ENCODE measurements around the gene RPL13. TPM values are rescaled to one million over a fixed set of nuclear protein-coding genes. Genes with fewer than 3 reads are reported as not detected.
A peak's percentile ranks its signal among the peaks of the same experiment; 100 is the strongest.

RPL13 gene
- total RNA-seq, 2 experiments from 2014 or later: 3,430 to 3,468 TPM

DNA sequence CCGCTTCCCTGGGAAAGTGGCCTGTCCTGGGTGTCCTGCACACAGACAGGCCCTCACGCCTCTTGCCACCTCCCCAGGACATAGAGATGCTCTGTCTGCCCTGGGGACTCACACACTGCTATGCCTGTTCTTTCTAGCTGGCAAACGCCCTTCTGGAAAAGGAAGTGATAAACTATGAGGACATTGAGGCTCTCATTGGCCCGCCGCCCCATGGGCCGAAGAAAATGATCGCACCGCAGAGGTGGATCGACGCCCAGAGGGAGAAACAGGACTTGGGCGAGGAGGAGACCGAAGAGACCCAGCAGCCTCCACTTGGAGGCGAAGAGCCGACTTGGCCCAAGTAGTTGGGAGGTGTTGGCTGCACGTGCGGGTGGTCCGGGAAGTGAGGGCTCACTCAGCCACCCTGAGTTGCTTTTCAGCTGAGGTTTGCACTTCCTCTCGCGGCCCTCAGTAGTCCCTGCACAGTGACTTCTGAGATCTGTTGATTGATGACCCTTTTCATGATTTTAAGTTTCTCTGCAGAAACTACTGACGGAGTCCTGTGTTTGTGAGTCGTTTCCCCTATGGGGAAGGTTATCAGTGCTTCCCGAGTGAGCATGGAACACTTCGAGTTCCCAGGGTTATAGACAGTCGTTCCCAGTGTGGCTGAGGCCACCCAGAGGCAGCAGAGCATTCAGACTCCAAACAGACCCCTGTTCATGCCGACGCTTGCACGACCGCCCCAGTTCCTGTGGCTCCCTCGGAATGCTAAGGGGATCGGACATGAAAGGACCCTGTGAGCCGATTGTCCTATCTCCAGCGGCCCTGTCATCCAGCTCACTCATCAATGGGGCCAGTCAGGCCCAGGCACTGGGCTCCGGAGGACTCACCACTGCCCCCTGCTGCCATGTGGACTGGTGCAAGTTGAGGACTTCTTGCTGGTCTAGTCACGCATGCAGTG, 3.5 kb upstream of the RPL13 start:
- Mint-ChIP-seq H3K27me3 (no peaks in the 10 kb centered on the region), H3K4me3 (peak overlapping the region; percentile 37), H3K36me3 (peaks cover 24% of the 10 kb centered on the region), H3K27ac (no peak overlapping the region), H3K9me3 (no peaks in the 10 kb centered on the region), H3K4me1 (ENCODE audit: low read depth) (peaks cover 15% of the 10 kb centered on the region)
- CTCF ChIA-PET: interaction anchor here (0.6 to 2.2 kb wide), 17 partner anchors 8 to 317 kb away, joined by 3 to 19 read pairs (median 4); partner anchors contain the start of gene SPG7
- POLR2A ChIA-PET: interaction anchor here (0.8 kb wide), 1 partner anchor 49 kb away, joined by 3 read pairs; the partner anchor contains the start of gene SPG7
- DNase-seq: peak; percentile 91
- intact Hi-C loops (cut with micrococcal nuclease): loop anchor here (5.0 kb wide), 2 partner anchors 70 to 225 kb away; no protein-coding TSS in a partner anchor

GRCh38 chr16:89557690-89558490, 2.6 kb upstream of the RPL13 start:
- POLR2A ChIA-PET: interaction anchor here (0.8 to 1.4 kb wide), 2 partner anchors 50 to 100 kb away, joined by 3 read pairs; partner anchors contain the start of genes CHMP1A, SPATA33 and SPG7
- H3K4me3 Mint-ChIP-seq: peak overlapping the region; percentile 37

DNA sequence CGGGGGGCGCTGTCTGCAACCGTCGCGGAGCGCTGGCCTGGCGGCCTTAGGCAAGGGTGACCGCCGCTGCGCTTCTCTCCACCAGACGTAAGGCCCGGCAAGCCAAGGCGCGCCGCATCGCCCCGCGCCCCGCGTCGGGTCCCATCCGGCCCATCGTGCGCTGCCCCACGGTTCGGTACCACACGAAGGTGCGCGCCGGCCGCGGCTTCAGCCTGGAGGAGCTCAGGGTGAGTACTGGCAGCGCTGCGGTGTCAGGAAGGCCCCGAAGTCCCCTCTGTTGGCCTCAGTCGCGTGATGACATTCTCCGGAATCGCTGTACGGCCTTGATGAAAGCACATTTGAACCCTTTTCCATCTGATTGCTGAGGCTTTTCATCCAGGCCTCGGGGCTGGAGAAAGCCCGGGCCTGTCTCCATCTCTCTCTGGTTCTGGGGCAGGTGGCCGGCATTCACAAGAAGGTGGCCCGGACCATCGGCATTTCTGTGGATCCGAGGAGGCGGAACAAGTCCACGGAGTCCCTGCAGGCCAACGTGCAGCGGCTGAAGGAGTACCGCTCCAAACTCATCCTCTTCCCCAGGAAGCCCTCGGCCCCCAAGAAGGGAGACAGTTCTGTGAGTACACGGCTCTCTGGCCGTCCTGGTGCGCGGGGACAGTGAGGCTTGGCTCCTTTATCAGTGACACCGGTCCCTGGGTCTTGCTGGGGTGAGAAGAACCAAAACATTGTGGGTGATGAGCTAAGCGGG, 831 bp downstream of the RPL13 start:
- Mint-ChIP-seq H3K9me3 (no peaks in the 10 kb centered on the region), H3K4me3 (peak overlapping the region; percentile 93), H3K27me3 (no peaks in the 10 kb centered on the region), H3K27ac (peak overlapping the region; percentile 89), H3K4me1 (ENCODE audit: low read depth) (peaks cover 54% of the 10 kb centered on the region), H3K36me3 (peaks cover 42% of the 10 kb centered on the region)
- peak; percentile 25 for DNase-seq
- CTCF ChIA-PET: interaction anchor here (1.0 kb wide), 1 partner anchor 824 kb away, joined by 3 read pairs; no protein-coding TSS in a partner anchor
- POLR2A ChIA-PET: interaction anchor here (1.2 kb wide), 1 partner anchor 12 kb away, joined by 5 read pairs; no protein-coding TSS in a partner anchor
- intact Hi-C loops (cut with micrococcal nuclease): loop anchor here (2.0 to 5.0 kb wide), 4 partner anchors 54 to 321 kb away; partner anchors contain the start of genes CHMP1A, SPATA33 and SPG7

More at GRCh38 chr16:89557690-89558490, 2.6 kb upstream of the RPL13 start:
- Mint-ChIP-seq H3K27ac (no peak overlapping the region), H3K36me3 (peaks cover 27% of the 10 kb centered on the region), H3K9me3 (no peaks in the 10 kb centered on the region), H3K4me1 (ENCODE audit: low read depth) (peaks cover 24% of the 10 kb centered on the region), H3K27me3 (no peaks in the 10 kb centered on the region)
- intact Hi-C loops (cut with micrococcal nuclease): loop anchor here (5.0 kb wide), 2 partner anchors 71 to 226 kb away; no protein-coding TSS in a partner anchor
- DNase-seq: no peak
- CTCF ChIA-PET: interaction anchor here (0.6 to 2.2 kb wide), 11 partner anchors 8 to 242 kb away, joined by 3 to 19 read pairs (median 5); partner anchors contain the start of gene SPG7

DNA sequence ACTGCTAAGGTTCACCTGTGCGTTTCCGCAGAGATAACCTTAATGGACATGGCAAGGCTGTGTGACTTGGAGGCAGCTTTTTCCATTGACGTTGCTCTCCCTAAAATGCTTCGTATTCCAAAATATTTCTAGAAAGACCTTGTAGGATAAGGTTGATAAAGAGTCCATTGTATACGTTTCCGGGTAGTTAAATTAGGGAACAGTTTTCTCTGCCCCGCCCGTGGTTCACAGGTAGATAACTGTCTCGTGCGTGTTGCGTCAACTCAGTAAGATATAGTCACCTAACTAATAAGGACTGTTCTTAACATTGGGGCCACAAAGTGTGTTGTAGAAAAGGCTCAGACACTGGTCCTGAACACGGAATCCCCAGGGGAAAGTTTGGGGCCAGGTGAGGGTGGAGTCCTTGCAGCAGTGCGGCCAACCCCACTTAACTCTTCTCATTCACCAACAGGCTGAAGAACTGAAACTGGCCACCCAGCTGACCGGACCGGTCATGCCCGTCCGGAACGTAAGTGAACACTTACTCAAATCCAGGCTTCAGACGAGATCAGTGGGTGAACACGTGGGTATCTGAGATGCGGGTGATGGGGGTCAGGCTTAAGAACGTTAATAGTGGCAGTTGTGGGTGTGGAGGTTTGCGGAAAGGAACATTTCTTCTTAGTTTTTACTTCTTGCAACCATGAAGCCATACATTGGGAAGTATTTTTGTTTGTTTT, 1.6 kb downstream of the RPL13 start:
- H3K9me3 Mint-ChIP-seq: no peaks in the 10 kb centered on the region
- peaks cover 54% of the 10 kb centered on the region for H3K4me1 Mint-ChIP-seq (ENCODE audit: low read depth)
- DNase-seq: no peak
- H3K4me3 Mint-ChIP-seq: peak overlapping the region; percentile 93
- no peaks in the 10 kb centered on the region for H3K27me3 Mint-ChIP-seq
- peak overlapping the region; percentile 89 for H3K27ac Mint-ChIP-seq
- CTCF ChIA-PET: no interaction called here
- H3K36me3 Mint-ChIP-seq: peaks cover 42% of the 10 kb centered on the region
- POLR2A ChIA-PET: interaction anchor here (1.2 kb wide), 1 partner anchor 12 kb away, joined by 5 read pairs; no protein-coding TSS in a partner anchor
- intact Hi-C loops (cut with micrococcal nuclease): loop anchor here (2.0 to 5.0 kb wide), 4 partner anchors 55 to 321 kb away; partner anchors contain the start of genes CHMP1A, SPATA33 and SPG7

DNA sequence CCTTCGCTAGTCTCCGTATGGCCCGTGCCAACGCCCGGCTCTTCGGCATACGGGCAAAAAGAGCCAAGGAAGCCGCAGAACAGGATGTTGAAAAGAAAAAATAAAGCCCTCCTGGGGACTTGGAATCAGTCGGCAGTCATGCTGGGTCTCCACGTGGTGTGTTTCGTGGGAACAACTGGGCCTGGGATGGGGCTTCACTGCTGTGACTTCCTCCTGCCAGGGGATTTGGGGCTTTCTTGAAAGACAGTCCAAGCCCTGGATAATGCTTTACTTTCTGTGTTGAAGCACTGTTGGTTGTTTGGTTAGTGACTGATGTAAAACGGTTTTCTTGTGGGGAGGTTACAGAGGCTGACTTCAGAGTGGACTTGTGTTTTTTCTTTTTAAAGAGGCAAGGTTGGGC, 2.5 kb downstream of the RPL13 start:
- Mint-ChIP-seq H3K4me1 (ENCODE audit: low read depth) (peaks cover 46% of the 10 kb centered on the region), H3K4me3 (peak overlapping the region; percentile 93), H3K27me3 (no peaks in the 10 kb centered on the region), H3K36me3 (peaks cover 42% of the 10 kb centered on the region), H3K9me3 (no peaks in the 10 kb centered on the region), H3K27ac (peak overlapping the region; percentile 58)
- no peak for DNase-seq
- ChIA-PET POLR2A (no interaction called here), CTCF (no interaction called here)
- intact Hi-C loops (cut with micrococcal nuclease): loop anchor here (5.0 kb wide), 3 partner anchors 56 to 241 kb away; partner anchors contain the start of genes CHMP1A, SPATA33 and SPG7

DNA sequence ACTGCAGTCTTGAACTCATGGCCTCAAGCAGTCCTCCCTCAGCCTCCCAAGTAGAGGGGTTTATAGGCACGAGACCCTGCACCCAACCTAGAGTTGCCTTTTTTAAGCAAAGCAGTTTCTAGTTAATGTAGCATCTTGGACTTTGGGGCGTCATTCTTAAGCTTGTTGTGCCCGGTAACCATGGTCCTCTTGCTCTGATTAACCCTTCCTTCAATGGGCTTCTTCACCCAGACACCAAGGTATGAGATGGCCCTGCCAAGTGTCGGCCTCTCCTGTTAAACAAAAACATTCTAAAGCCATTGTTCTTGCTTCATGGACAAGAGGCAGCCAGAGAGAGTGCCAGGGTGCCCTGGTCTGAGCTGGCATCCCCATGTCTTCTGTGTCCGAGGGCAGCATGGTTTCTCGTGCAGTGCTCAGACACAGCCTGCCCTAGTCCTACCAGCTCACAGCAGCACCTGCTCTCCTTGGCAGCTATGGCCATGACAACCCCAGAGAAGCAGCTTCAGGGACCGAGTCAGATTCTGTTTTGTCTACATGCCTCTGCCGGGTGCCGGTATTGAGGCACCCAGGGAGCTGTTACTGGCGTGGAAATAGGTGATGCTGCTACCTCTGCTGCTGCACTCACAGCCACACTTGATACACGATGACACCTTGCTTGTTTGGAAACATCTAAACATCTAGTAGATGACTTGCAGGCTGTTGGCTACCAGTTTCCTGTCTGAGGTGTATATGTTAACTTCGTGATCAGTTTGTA, 3.3 kb downstream of the RPL13 start:
- Mint-ChIP-seq H3K36me3 (peaks cover 42% of the 10 kb centered on the region), H3K27me3 (no peaks in the 10 kb centered on the region), H3K4me1 (ENCODE audit: low read depth) (peaks cover 46% of the 10 kb centered on the region), H3K9me3 (no peaks in the 10 kb centered on the region), H3K4me3 (peak overlapping the region; percentile 54), H3K27ac (peak overlapping the region; percentile 28)
- ChIA-PET POLR2A (interaction anchor here (0.6 to 1.4 kb wide), 3 partner anchors 56 to 311 kb away, joined by 3 to 4 read pairs (median 3); partner anchors contain the start of gene SPG7), CTCF (no interaction called here)
- no peak for DNase-seq
- intact Hi-C loops (cut with micrococcal nuclease): loop anchor here (5.0 kb wide), 3 partner anchors 57 to 242 kb away; partner anchors contain the start of genes CHMP1A, SPATA33 and SPG7

DNA sequence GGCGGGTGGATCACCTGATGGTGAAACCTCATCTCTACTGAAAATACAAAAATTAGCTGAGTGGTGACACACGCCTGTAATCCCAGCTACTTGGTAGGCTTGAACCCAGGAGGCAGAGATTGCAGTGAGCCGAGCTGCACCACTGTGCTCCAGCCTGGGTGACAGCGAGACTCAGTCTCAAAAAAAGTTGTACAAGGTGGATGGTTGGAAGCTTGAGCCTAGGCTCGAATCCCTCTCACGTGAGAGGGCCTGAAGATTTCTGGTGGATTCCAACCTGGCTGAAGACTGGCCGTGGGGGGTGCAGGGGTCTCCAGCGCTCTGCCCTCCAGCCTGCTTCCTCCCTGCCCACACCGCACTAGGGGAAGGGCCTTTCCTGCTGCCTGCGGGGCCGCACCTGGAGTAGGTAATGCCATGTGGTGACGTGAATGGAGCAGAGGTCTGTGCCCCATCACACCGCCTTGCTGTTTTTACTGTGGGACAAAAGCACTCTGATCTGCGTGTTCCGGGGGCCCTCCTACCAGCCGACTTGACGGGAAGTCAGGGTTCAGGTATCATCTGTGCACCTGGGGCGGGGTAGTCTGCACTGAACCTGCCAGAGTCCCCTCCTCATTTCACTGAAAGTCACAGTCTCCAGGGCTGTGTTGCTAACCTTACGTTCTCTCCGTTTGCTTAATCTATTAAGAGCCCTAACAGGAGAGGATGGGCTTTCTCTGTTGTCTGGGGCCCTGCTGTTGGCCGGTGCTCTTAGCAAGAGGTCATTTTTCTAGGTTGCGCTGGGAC, 4.2 kb downstream of the RPL13 start:
- peaks cover 42% of the 10 kb centered on the region for H3K36me3 Mint-ChIP-seq
- POLR2A ChIA-PET: interaction anchor here (0.6 to 1.5 kb wide), 4 partner anchors 11 to 310 kb away, joined by 3 to 5 read pairs (median 4); partner anchors contain the start of genes CPNE7 and SPG7
- no peaks in the 10 kb centered on the region for H3K9me3 Mint-ChIP-seq
- peaks cover 45% of the 10 kb centered on the region for H3K4me1 Mint-ChIP-seq (ENCODE audit: low read depth)
- H3K27me3 Mint-ChIP-seq: no peaks in the 10 kb centered on the region
- CTCF ChIA-PET: interaction anchor here (0.6 to 1.0 kb wide), 3 partner anchors 11 to 77 kb away, joined by 3 read pairs; partner anchors contain the start of gene CPNE7
- peak overlapping the region; percentile 54 for H3K4me3 Mint-ChIP-seq
- intact Hi-C loops (cut with micrococcal nuclease): loop anchor here (5.0 kb wide), 3 partner anchors 57 to 242 kb away; partner anchors contain the start of genes CHMP1A, SPATA33 and SPG7
- no peak for DNase-seq
- peak overlapping the region; percentile 33 for H3K27ac Mint-ChIP-seq

DNA sequence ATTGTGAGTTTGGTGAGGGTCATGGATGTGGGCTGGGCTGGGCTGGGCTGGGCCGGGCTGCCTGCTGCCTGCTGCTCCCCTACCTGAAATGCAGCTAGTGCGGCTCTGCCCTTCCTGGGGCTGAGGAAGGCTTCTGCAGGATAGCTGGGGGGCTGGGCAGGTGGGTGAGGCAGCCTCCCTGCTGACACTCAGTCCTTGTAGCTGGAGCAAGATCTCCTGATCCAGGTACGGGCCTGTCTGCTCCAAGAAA, 4.7 kb downstream of the RPL13 start:
- Mint-ChIP-seq H3K9me3 (no peaks in the 10 kb centered on the region), H3K36me3 (peaks cover 42% of the 10 kb centered on the region), H3K4me1 (ENCODE audit: low read depth) (peaks cover 44% of the 10 kb centered on the region), H3K27me3 (no peaks in the 10 kb centered on the region), H3K4me3 (peak overlapping the region; percentile 54), H3K27ac (peak overlapping the region; percentile 33)
- intact Hi-C loops (cut with micrococcal nuclease): no loop called here
- ChIA-PET CTCF (interaction anchor here (0.6 to 1.4 kb wide), 5 partner anchors 8 to 110 kb away, joined by 3 to 5 read pairs (median 3); partner anchors contain the start of gene CPNE7), POLR2A (interaction anchor here (1.5 kb wide), 1 partner anchor 10 kb away, joined by 5 read pairs; the partner anchor contains the start of gene CPNE7)
- no peak for DNase-seq

All from activated CD4-positive, alpha-beta memory T cell treated with anti-CD3 and anti-CD28 coated beads for 36 hours (primary cell).